HepG2 (cell line): Measurements from ENCODE around the gene UMPS. TPM values are rescaled to one million over a fixed set of nuclear protein-coding genes. Genes with fewer than 3 reads are reported as not detected.

Experiments
- ELF3 ChIP-seq: IDR thresholded peaks from 2 replicates; pipeline ENCODE4 v1.6.1; 2016; ENCODE audit warnings: missing genetic modification reagents, missing compliant biosample characterization
- FOSL1 ChIP-seq: sonication (generic); formaldehyde crosslinking; IDR thresholded peaks from 2 replicates; pipeline ENCODE4 v1.9.0; 2021; ENCODE audit warnings: missing genetic modification reagents, borderline replicate concordance
- GMEB1 ChIP-seq: sonication (generic); formaldehyde crosslinking; IDR thresholded peaks from 2 replicates; pipeline ENCODE4 v1.5.1; 2020; ENCODE audit warnings: missing genetic modification reagents, mild to moderate bottlenecking, borderline replicate concordance
- HNRNPUL1 ChIP-seq: fragments of 200-400 bp; formaldehyde crosslinking; IDR thresholded peaks from 2 replicates; pipeline ENCODE4 v1.6.1; 2017; ENCODE audit warnings: low read depth, mild to moderate bottlenecking, low read length, moderate library complexity
- JUND ChIP-seq: sonication (generic); formaldehyde crosslinking; IDR thresholded peaks from 2 replicates; pipeline ENCODE4 v1.8.0; 2022; ENCODE audit warnings: mild to moderate bottlenecking, missing genetic modification reagents
- KDM6A ChIP-seq: IDR thresholded peaks from 2 replicates; pipeline ENCODE4 v1.6.1; 2016; ENCODE audit warnings: low read depth
- MIER3 ChIP-seq: IDR thresholded peaks from 2 replicates; pipeline ENCODE4 v1.6.1; 2016; ENCODE audit warnings: missing compliant biosample characterization, borderline replicate concordance
- MIXL1 ChIP-seq: IDR thresholded peaks from 2 replicates; pipeline ENCODE4 v1.6.1; 2016
- NFE2L2 ChIP-seq: fragments of 150-350 bp; IDR thresholded peaks from 2 replicates; pipeline ENCODE4 v1.6.1; 2014; ENCODE audit warnings: low read length
- PAF1 ChIP-seq: IDR thresholded peaks from 2 replicates; pipeline ENCODE4 v1.6.1; 2016; ENCODE audit warnings: missing genetic modification reagents, missing compliant biosample characterization
- POGZ ChIP-seq: sonication (generic); formaldehyde crosslinking; IDR thresholded peaks from 2 replicates; pipeline ENCODE4 v1.4.0; 2020; ENCODE audit warnings: mild to moderate bottlenecking, missing genetic modification reagents
- TRAFD1 ChIP-seq: sonication (generic); formaldehyde crosslinking; IDR thresholded peaks from 2 replicates; pipeline ENCODE4 v1.5.1; 2020; ENCODE audit warnings: missing genetic modification reagents, mild to moderate bottlenecking, borderline replicate concordance
- USF2 ChIP-seq, 2 experiments: sonication (generic) in 1 of 2; formaldehyde crosslinking in 1 of 2; IDR thresholded peaks; 2 replicates each; pipeline versions ENCODE4 v1.5.1 to v1.6.1; 2011 to 2020; ENCODE audit warnings: borderline replicate concordance in 1 of 2, low read depth in 1 of 2, low read length in 1 of 2, mild to moderate bottlenecking in 1 of 2, missing genetic modification reagents in 1 of 2, moderate library complexity in 1 of 2
- ZBTB1 ChIP-seq: sonication (generic); formaldehyde crosslinking; IDR thresholded peaks from 2 replicates; pipeline ENCODE4 v1.4.0; 2020; ENCODE audit warnings: missing genetic modification reagents, borderline replicate concordance
- ZKSCAN1 ChIP-seq: fragments of 150-350 bp; IDR thresholded peaks from 2 replicates; pipeline ENCODE4 v1.6.1; 2014; ENCODE audit warnings: low read length
- ZNF121 ChIP-seq: sonication (generic); formaldehyde crosslinking; IDR thresholded peaks from 2 replicates; pipeline ENCODE4 v1.5.0; 2020; ENCODE audit warnings: mild to moderate bottlenecking, missing genetic modification reagents
- ZNF18 ChIP-seq: sonication (generic); formaldehyde crosslinking; IDR thresholded peaks from 2 replicates; pipeline ENCODE4 v1.8.0; 2022; ENCODE audit warnings: mild to moderate bottlenecking, missing genetic modification reagents; ENCODE audit not compliant: insufficient replicate concordance
- ZNF232 ChIP-seq: sonication (generic); formaldehyde crosslinking; IDR thresholded peaks from 2 replicates; pipeline ENCODE4 v1.4.0; 2020; ENCODE audit warnings: missing genetic modification reagents, borderline replicate concordance
- ZNF773 ChIP-seq: sonication (generic); formaldehyde crosslinking; IDR thresholded peaks from 2 replicates; pipeline ENCODE4 v1.4.0; 2020; ENCODE audit warnings: missing genetic modification reagents, borderline replicate concordance
- ZSCAN25 ChIP-seq: sonication (generic); formaldehyde crosslinking; IDR thresholded peaks from 2 replicates; pipeline ENCODE4 v1.8.0; 2022; ENCODE audit warnings: mild to moderate bottlenecking, missing genetic modification reagents
- ZSCAN5A ChIP-seq: sonication (generic); formaldehyde crosslinking; IDR thresholded peaks from 2 replicates; pipeline ENCODE4 v1.8.0; 2022; ENCODE audit warnings: mild to moderate bottlenecking, missing genetic modification reagents, borderline replicate concordance
- polyA plus RNA-seq, 8 experiments: library from polyadenylated mRNA; depleted of rRNA in 3 of 8; stranded (reverse) in 7 of 8; unstranded in 1 of 8; fragments of >200 nt; fragmentation: Illumina TruSeq in 4 of 8; extraction: Trizol in 4 of 8; gene quantifications; 2 replicates each; pipeline versions ENCODE4 v1.2.1 to v1.2.3, GENCODE V29; 2011 to 2016; ENCODE audit warnings: low read depth in 4 of 8, missing spikeins in 1 of 8, mixed read lengths in 1 of 8; ENCODE audit not compliant: insufficient read depth in 1 of 8
- total RNA-seq, 5 experiments: library from RNA; depleted of rRNA; stranded (reverse); fragments of >200 nt; fragmentation: Illumina TruSeq; extraction: Trizol; gene quantifications; 2 replicates each; pipeline ENCODE4 v1.2.3, GENCODE V29; 2016; ENCODE audit warnings: low read depth in 1 of 5

Gene UMPS
- total and polyA plus RNA-seq, 2 of the 13 experiments (the other 11 are each of a cell fraction or from before 2014, with no cell fraction given) = 52.7 to 74.2 TPM

- TF ChIP-seq ZNF18 (CRISPR knock-in tag) (peak; percentile 74), ZSCAN25 (no peak), ZNF232 (CRISPR knock-in tag) (0 out of 2 replicates have a peak, but pooled peaks have one; percentile 59), POGZ (CRISPR knock-in tag) (peak; percentile 92), ZNF121 (no peak), ZKSCAN1 (no peak), KDM6A (CRISPR knock-in tag) (no peak), MIXL1 (peak; percentile 70; the same call in 1 of the 2 replicates), NFE2L2 (no peak), HNRNPUL1 (no peak), PAF1 (CRISPR knock-in tag) (no peak), USF2 (IDR thresholded peaks at IDR 0.05; ENCODE audit: low read depth, low read length) (no peak), USF2 (CRISPR knock-in tag; IDR thresholded peaks at IDR 0.05; ENCODE audit: borderline replicate concordance) (peak; percentile 42; the same call in 1 of the 2 replicates), FOSL1 (CRISPR knock-in tag) (no peak), JUND (CRISPR knock-in tag) (peak; percentile 43; the same call in 1 of the 2 replicates), ZBTB1 (CRISPR knock-in tag) (no peak), MIER3 (CRISPR knock-in tag) (no peak), TRAFD1 (CRISPR knock-in tag) (no peak), ZNF773 (CRISPR knock-in tag) (no peak; the same call in 1 of the 2 replicates), GMEB1 (peak; percentile 63), ELF3 (CRISPR knock-in tag) (peak; percentile 83), ZSCAN5A (CRISPR knock-in tag) (no peak)
Measured at GRCh38 chr3:124730129-124730940, at the start of gene UMPS (continued).
